SK-N-SH (cell line): Measurements from ENCODE around the gene GALK2. TPM values are rescaled to one million over a fixed set of nuclear protein-coding genes. Genes with fewer than 3 reads are reported as not detected.
"Not testable (repeated sequence)": the region's sequence is repeated elsewhere in the genome, so short reads cannot be mapped to it uniquely, and the experiment has no call there.

ENCODE experiments used
- CTCF ChIA-PET: fragments of 300-600, 350-600 bp; formaldehyde crosslinking; extraction: SDS; loops from one replicate; lab custom pipeline; 2021; lab: Yijun Ruan, JAX
- POLR2A ChIA-PET: fragments of 350-600 bp; sonication (Branson Sonifier 250); formaldehyde crosslinking; extraction: SDS; loops from one replicate; lab custom pipeline; 2020; ENCODE audit warnings: antibody characterized with exemption, inconsistent platforms; lab: Yijun Ruan, JAX
- DNase-seq: peaks from one replicate; pipeline ENCODE4 v3.0.0; 2012
- H2AFZ ChIP-seq: fragments of 200-600 bp; sonication (generic); 2 replicates; pipeline ENCODE4 v1.8.1; 2016; ENCODE audit warnings: antibody characterized with exemption, mild to moderate bottlenecking, low read depth
- H3F3A ChIP-seq: fragments of 200-600 bp; sonication (generic); replicated peaks from 2 replicates; pipeline ENCODE3; 2016; ENCODE audit warnings: antibody characterized with exemption, mild to moderate bottlenecking; ENCODE audit not compliant: insufficient read depth
- H3K27ac ChIP-seq, 2 experiments: fragments of 200-500 bp in 1 of 2; fragments of 200-600 bp in 1 of 2; sonication (Bioruptor generic) in 1 of 2; sonication (generic), shearing (Covaris generic) in 1 of 2; 2 replicates each; pipeline versions ENCODE4 v1.5.1 to v1.6.1; 2014 to 2016; ENCODE audit warnings: low read depth in 2 of 2, inconsistent platforms in 1 of 2, low read length in 1 of 2, mild to moderate bottlenecking in 1 of 2, mixed read lengths in 1 of 2
- H3K27me3 ChIP-seq: fragments of 200-600 bp; sonication (generic), shearing (Covaris generic); 2 replicates; pipeline ENCODE4 v1.6.1; 2016; ENCODE audit warnings: mixed run types; ENCODE audit not compliant: insufficient read depth
- H3K36me3 ChIP-seq, 2 experiments: fragments of 200-500 bp in 1 of 2; fragments of 200-600 bp in 1 of 2; sonication (Bioruptor generic) in 1 of 2; sonication (generic) in 1 of 2; replicated peaks in 1 of 2; 2 replicates each; pipeline versions ENCODE3 to v1.5.1; 2014 to 2016; ENCODE audit warnings: low read length in 1 of 2, mild to moderate bottlenecking in 1 of 2; ENCODE audit not compliant: insufficient read depth in 2 of 2, control insufficient read depth in 1 of 2
- H3K4me1 ChIP-seq, 2 experiments: fragments of 200-500 bp in 1 of 2; fragments of 200-600 bp in 1 of 2; sonication (Bioruptor generic) in 1 of 2; sonication (generic), shearing (Covaris generic) in 1 of 2; 2 replicates each; pipeline versions ENCODE4 v1.5.1 to v1.6.1; 2014 to 2016; ENCODE audit warnings: low read depth in 1 of 2, low read length in 1 of 2, mixed run types in 1 of 2; ENCODE audit not compliant: insufficient read depth in 2 of 2, control insufficient read depth in 1 of 2
- H3K4me2 ChIP-seq: fragments of 200-600 bp; sonication (generic), shearing (Covaris generic); 2 replicates; pipeline ENCODE4 v1.6.1; 2017; ENCODE audit warnings: mixed run types
- H3K4me3 ChIP-seq, 2 experiments: fragments of 200-500 bp in 1 of 2; fragments of 200-600 bp in 1 of 2; sonication (Bioruptor generic) in 1 of 2; sonication (generic), shearing (Covaris generic) in 1 of 2; 2 replicates each; pipeline versions ENCODE4 v1.5.1 to v1.8.1; 2014 to 2016; ENCODE audit warnings: low read depth in 2 of 2, inconsistent platforms in 1 of 2, low read length in 1 of 2, mild to moderate bottlenecking in 1 of 2, mixed read lengths in 1 of 2, moderate library complexity in 1 of 2
- H3K79me2 ChIP-seq: fragments of 200-600 bp; sonication (generic); 2 replicates; pipeline ENCODE4 v1.8.1; 2017; ENCODE audit warnings: mild to moderate bottlenecking; ENCODE audit not compliant: insufficient read depth
- H3K9ac ChIP-seq: fragments of 200-600 bp; sonication (generic); 2 replicates; pipeline ENCODE4 v1.6.1; 2017; ENCODE audit warnings: mixed run types
- H3K9me2 ChIP-seq: fragments of 200-600 bp; sonication (generic); 2 replicates; pipeline ENCODE4 v1.6.1; 2017; ENCODE audit warnings: mixed run types
- H3K9me3 ChIP-seq: fragments of 200-600 bp; sonication (generic); 2 replicates; pipeline ENCODE4 v1.6.1; 2017; ENCODE audit warnings: mixed run types, mild to moderate bottlenecking, moderate library complexity
- H4K20me1 ChIP-seq: fragments of 200-600 bp; sonication (generic); 2 replicates; pipeline ENCODE4 v1.6.1; 2017; ENCODE audit warnings: mild to moderate bottlenecking, mixed run types; ENCODE audit not compliant: insufficient read depth
- GABPA ChIP-seq: IDR thresholded peaks from 2 replicates; pipeline ENCODE4 v1.4.0; 2012; ENCODE audit warnings: low read depth, mild to moderate bottlenecking
- GATA2 ChIP-seq: sonication (generic); formaldehyde crosslinking; IDR thresholded peaks from 2 replicates; pipeline ENCODE4 v1.5.0; 2020; ENCODE audit warnings: mild to moderate bottlenecking, missing genetic modification reagents
- NFIC ChIP-seq: IDR thresholded peaks from 2 replicates; pipeline ENCODE4 v1.4.0; 2012; ENCODE audit warnings: borderline replicate concordance
- NRF1 ChIP-seq: IDR thresholded peaks from 2 replicates; pipeline ENCODE4 v1.6.1; 2012; ENCODE audit warnings: low read depth, mild to moderate bottlenecking, low read length
- RFX5 ChIP-seq: IDR thresholded peaks from 2 replicates; pipeline ENCODE4 v1.6.1; 2012; ENCODE audit warnings: mild to moderate bottlenecking, improper control_type of control experiment, low read length
- RXRA ChIP-seq: IDR thresholded peaks from 2 replicates; pipeline ENCODE4 v1.4.0; 2012; ENCODE audit warnings: low read depth, mild to moderate bottlenecking, borderline replicate concordance
- SIN3A ChIP-seq: IDR thresholded peaks from 2 replicates; pipeline ENCODE4 v1.6.1; 2012; ENCODE audit warnings: low read depth, mild to moderate bottlenecking, low read length, moderate library complexity, borderline replicate concordance
- SMC3 ChIP-seq: IDR thresholded peaks from 2 replicates; pipeline ENCODE4 v1.6.1; 2012; ENCODE audit warnings: low read depth, low read length, improper control_type of control experiment
- TCF12 ChIP-seq: IDR thresholded peaks from 2 replicates; pipeline ENCODE4 v1.4.0; 2012
- WGBS: methylation state at CpG from one replicate; pipeline ENCODE4 v1.1.6; 2017; ENCODE audit warnings: low lambda C conversion rate; 5-methylcytosine and 5-hydroxymethylcytosine counted together
- polyA plus RNA-seq, 3 experiments: library from polyadenylated mRNA; depleted of rRNA; stranded (reverse); fragments of >200 nt; gene quantifications; 2 replicates each; pipeline ENCODE4 v1.2.3, GENCODE V29; 2012
- TF ChIP-seq, protein P1 (sequence below): fragments of 200-600 bp; sonication (generic); IDR thresholded peaks from 2 replicates; pipeline ENCODE4 v1.6.1; 2017; ENCODE audit warnings: antibody characterized with exemption, mild to moderate bottlenecking, moderate library complexity
- TF ChIP-seq, protein P2 (sequence below): fragments of 150-350 bp; IDR thresholded peaks from 2 replicates; pipeline ENCODE4 v1.6.1; 2016; ENCODE audit warnings: mild to moderate bottlenecking, low read depth, low read length
- TF ChIP-seq, protein P3 (sequence below): IDR thresholded peaks from 2 replicates; pipeline ENCODE4; 2012

Gene GALK2
- polyA plus RNA-seq, 1 of the 3 experiments (the other 2 are of a cell fraction): 19.0 TPM

DNA sequence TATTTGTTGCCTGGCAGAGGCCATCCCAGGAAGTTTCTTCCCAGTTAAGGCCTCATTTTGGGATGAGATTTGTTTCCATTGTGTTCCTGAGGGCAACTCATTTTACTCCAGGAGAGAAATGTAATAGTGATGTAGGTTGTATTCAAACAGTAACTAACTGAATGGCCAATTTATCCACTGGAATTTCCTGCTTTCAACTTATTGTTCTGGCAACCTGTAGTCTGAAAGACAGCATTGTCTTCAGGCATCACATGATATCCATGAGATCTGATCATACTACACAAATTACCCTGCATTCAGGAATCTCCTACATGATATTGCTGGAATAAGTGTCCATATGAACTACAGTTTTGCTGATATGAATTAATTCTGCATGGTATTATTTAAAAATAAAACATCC lies 173.5 kb downstream of the GALK2 start:
- CTCF ChIA-PET: no interaction called here
- no peak overlapping the region for H3K4me3 ChIP-seq
- H3F3A ChIP-seq: no peaks in the 10 kb centered on the region

DNA sequence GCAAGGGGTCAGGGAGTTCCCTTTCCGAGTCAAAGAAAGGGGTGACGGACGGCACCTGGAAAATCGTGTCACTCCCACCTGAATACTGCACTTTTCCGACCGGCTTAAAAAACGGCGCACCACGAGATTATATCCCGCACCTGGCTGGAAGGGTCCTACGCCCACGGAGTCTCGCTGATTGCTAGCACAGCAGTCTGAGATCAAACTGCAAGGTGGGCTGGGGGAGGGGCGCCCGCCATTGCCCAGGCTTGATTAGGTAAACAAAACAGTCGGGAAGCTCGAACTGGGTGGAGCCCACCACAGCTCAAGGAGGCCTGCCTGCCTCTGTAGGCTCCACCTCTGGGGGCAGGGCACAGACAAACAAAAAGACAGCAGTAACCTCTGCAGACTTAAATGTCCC lies 184.4 kb downstream of the GALK2 start:
- CTCF ChIA-PET, H3K4me3 ChIP-seq, H3K27me3 ChIP-seq, H3K9me2 ChIP-seq, H3K9me3 ChIP-seq, H3K27ac ChIP-seq, H3F3A ChIP-seq, H2AFZ ChIP-seq, H3K4me1 ChIP-seq, H3K79me2 ChIP-seq, H3K9ac ChIP-seq, POLR2A ChIA-PET, H3K36me3 ChIP-seq, H3K4me2 ChIP-seq, DNase-seq, H4K20me1 ChIP-seq: not testable (repeated sequence)
- WGBS: 95% methylated on average over 14 of the region's 17 CpGs

More for the DNA sequence above, 173.5 kb downstream of the GALK2 start:
- Histone ChIP-seq H3K9me2 (no peaks in the 10 kb centered on the region), H3K36me3 (no peaks in the 10 kb centered on the region), H3K4me1 (no peaks in the 10 kb centered on the region), H3K9me3 (no peaks in the 10 kb centered on the region), H2AFZ (no peak overlapping the region), H3K4me2 (no peak overlapping the region), H3K27me3 (no peaks in the 10 kb centered on the region), H4K20me1 (no peaks in the 10 kb centered on the region), H3K27ac (no peak overlapping the region), H3K9ac (no peak overlapping the region), H3K79me2 (no peaks in the 10 kb centered on the region)
- TF ChIP-seq, protein P1, sequence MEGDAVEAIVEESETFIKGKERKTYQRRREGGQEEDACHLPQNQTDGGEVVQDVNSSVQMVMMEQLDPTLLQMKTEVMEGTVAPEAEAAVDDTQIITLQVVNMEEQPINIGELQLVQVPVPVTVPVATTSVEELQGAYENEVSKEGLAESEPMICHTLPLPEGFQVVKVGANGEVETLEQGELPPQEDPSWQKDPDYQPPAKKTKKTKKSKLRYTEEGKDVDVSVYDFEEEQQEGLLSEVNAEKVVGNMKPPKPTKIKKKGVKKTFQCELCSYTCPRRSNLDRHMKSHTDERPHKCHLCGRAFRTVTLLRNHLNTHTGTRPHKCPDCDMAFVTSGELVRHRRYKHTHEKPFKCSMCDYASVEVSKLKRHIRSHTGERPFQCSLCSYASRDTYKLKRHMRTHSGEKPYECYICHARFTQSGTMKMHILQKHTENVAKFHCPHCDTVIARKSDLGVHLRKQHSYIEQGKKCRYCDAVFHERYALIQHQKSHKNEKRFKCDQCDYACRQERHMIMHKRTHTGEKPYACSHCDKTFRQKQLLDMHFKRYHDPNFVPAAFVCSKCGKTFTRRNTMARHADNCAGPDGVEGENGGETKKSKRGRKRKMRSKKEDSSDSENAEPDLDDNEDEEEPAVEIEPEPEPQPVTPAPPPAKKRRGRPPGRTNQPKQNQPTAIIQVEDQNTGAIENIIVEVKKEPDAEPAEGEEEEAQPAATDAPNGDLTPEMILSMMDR: no peak
- no peak for TF ChIP-seq RFX5
- TF ChIP-seq, protein P2, sequence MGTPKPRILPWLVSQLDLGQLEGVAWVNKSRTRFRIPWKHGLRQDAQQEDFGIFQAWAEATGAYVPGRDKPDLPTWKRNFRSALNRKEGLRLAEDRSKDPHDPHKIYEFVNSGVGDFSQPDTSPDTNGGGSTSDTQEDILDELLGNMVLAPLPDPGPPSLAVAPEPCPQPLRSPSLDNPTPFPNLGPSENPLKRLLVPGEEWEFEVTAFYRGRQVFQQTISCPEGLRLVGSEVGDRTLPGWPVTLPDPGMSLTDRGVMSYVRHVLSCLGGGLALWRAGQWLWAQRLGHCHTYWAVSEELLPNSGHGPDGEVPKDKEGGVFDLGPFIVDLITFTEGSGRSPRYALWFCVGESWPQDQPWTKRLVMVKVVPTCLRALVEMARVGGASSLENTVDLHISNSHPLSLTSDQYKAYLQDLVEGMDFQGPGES: no peak
- TF ChIP-seq NFIC: no peak
- no peak for TF ChIP-seq SIN3A
- TF ChIP-seq RXRA: no peak
- TF ChIP-seq SMC3: no peak
- no peak for TF ChIP-seq GATA2
- TF ChIP-seq, protein P3, sequence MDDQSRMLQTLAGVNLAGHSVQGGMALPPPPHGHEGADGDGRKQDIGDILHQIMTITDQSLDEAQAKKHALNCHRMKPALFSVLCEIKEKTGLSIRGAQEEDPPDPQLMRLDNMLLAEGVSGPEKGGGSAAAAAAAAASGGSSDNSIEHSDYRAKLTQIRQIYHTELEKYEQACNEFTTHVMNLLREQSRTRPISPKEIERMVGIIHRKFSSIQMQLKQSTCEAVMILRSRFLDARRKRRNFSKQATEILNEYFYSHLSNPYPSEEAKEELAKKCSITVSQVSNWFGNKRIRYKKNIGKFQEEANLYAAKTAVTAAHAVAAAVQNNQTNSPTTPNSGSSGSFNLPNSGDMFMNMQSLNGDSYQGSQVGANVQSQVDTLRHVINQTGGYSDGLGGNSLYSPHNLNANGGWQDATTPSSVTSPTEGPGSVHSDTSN: no peak
- no peak for TF ChIP-seq NRF1
- TF ChIP-seq GABPA: no peak
- no peak for TF ChIP-seq TCF12
- DNase-seq: no peak
- POLR2A ChIA-PET: no interaction called here
